DND-41 (cell line): ENCODE measurements around the gene SYNE3.

Source experiments
- ATAC-seq: fragments of 200-7000 bp; cut with Tn5 transposase; 3 replicates; pipeline ENCODE4 v1.9.1; 2021; ENCODE audit warnings: low read depth; ENCODE audit not compliant: insufficient read depth
- DNase-seq: peaks from one replicate; pipeline ENCODE4 v3.0.0-alpha.2; 2020
- H2AFZ ChIP-seq: 2 replicates; pipeline ENCODE4 v1.6.0; 2012; ENCODE audit warnings: low read depth, low read length
- H3K27ac ChIP-seq: 2 replicates; pipeline ENCODE4 v1.5.1; 2012; ENCODE audit warnings: low read length, inconsistent platforms
- H3K27me3 ChIP-seq: fragments of 200-600 bp; sonication (generic); 2 replicates; pipeline ENCODE4 v1.6.0; 2012; ENCODE audit warnings: low read length, mild to moderate bottlenecking, inconsistent platforms; ENCODE audit not compliant: insufficient read depth, poor library complexity
- H3K36me3 ChIP-seq: 2 replicates; pipeline ENCODE4 v1.5.1; 2012; ENCODE audit warnings: low read length, inconsistent platforms; ENCODE audit not compliant: insufficient read depth
- H3K4me1 ChIP-seq: 2 replicates; pipeline ENCODE4 v1.5.1; 2012; ENCODE audit warnings: mild to moderate bottlenecking, low read length; ENCODE audit not compliant: insufficient read depth
- H3K4me2 ChIP-seq: 2 replicates; pipeline ENCODE4 v1.6.0; 2012; ENCODE audit warnings: mild to moderate bottlenecking, moderate library complexity, low read length, inconsistent platforms; ENCODE audit not compliant: insufficient read depth
- H3K4me3 ChIP-seq, 2 experiments: fragments of 200-600 bp in 1 of 2; shearing (Covaris generic) in 1 of 2; 2 replicates each; pipeline ENCODE4 v1.5.1; 2012 to 2016; ENCODE audit warnings: inconsistent platforms in 2 of 2, low read length in 2 of 2, mild to moderate bottlenecking in 2 of 2, low read depth in 1 of 2, moderate library complexity in 1 of 2
- H3K79me2 ChIP-seq: 2 replicates; pipeline ENCODE4 v1.6.0; 2012; ENCODE audit warnings: low read length, inconsistent platforms; ENCODE audit not compliant: insufficient read depth
- H3K9ac ChIP-seq: 2 replicates; pipeline ENCODE4 v1.6.0; 2012; ENCODE audit warnings: low read depth, mild to moderate bottlenecking, inconsistent platforms, low read length, moderate library complexity
- H3K9me3 ChIP-seq: 2 replicates; pipeline ENCODE4 v1.5.1; 2012; ENCODE audit warnings: low read length, moderate library complexity, mild to moderate bottlenecking, inconsistent platforms; ENCODE audit not compliant: insufficient read depth, severe bottlenecking
- H4K20me1 ChIP-seq: 2 replicates; pipeline ENCODE4 v1.6.0; 2012; ENCODE audit warnings: low read length; ENCODE audit not compliant: insufficient read depth
- EZH2 ChIP-seq: IDR thresholded peaks from 3 replicates; pipeline ENCODE4 v1.6.1; 2012; ENCODE audit warnings: borderline replicate concordance, low read depth, mild to moderate bottlenecking, moderate library complexity, low read length, inconsistent platforms; ENCODE audit not compliant: severe bottlenecking
- TF ChIP-seq, protein P1 (sequence below): IDR thresholded peaks from 2 replicates; pipeline ENCODE4 v1.5.1; 2012; ENCODE audit warnings: borderline replicate concordance, low read length, moderate library complexity, mild to moderate bottlenecking; ENCODE audit not compliant: poor library complexity, severe bottlenecking; ENCODE audit errors: extremely low read depth

Gene SYNE3

DNA sequence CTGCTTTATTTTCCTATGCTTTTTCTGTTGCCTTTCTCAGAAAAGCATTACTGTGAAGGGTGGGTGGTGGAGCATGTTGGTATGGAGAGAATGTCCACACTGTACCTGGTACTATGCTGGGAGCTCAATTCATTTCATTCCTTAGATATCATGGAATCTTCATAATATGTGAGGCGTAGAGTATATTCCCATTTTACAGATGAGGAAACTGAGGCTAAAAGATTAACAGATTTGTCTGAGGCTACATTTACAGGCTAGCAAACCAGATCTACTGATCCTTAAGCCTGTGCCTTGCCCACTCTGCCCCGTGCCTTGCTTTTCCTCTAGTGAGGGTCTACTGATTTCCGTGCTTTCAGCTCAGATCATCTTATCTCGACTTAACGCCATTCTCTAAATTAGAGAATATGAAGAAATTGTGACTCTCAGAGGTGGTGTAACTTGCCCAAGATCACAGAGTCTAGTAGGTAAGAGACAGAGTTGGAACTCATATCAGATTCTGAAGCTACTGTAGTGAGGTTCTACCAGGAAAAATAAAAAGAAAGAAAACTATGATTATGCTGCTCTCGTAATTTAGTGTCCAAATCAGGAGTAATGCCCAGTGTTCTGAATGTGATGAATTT lies 23.9 kb upstream of the SYNE3 start:
- peak overlapping the region; percentile 3; the same call in 1 of the 2 replicates for H3K4me2 ChIP-seq

DNA sequence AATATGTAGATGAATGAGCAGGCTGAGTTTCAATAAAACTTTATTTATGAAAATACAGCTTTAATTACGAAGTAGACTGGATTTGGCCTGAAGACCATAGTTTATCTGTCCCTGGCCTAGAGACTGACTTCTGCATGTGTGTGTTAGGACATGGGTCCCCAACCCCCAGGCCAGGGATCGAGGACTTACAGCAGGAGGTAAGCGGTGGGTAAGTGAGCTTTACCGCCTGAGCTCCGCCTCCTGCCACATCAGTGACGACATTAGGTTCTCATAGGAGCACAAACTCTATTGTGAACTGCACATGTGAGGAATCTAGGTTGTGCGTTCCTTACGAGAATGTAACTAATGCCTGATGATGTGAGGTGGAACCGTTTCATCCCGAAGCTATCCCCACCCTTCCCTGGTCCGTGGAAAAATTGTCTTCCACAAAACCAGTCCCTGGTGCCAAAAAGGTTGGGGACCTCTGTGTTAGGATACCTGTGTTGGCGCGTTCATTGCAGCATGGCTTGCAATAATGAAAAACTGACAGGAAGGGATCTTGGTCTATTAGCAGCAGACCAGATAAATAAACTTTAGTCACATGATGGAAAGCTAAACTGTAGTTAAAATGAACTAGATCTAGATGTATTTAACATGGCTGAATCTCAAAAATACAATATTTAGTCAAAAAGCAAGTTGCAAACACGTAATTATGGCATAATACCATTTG lies 22.5 kb upstream of the SYNE3 start:
- H3K4me3 ChIP-seq, result no peak overlapping the region
- peaks cover 38% of the 10 kb centered on the region for H3K4me1 ChIP-seq
- H3K79me2 ChIP-seq, result peaks cover 91% of the 10 kb centered on the region
- no peak overlapping the region for H3K9ac ChIP-seq
- no peak overlapping the region for H3K27ac ChIP-seq
- no peaks in the 10 kb centered on the region for H3K9me3 ChIP-seq
- H3K27me3 ChIP-seq, result no peaks in the 10 kb centered on the region
- ATAC-seq (no peak), DNase-seq (no peak)
- peak overlapping the region; percentile 95; the same call in 1 of the 2 replicates for H3K4me2 ChIP-seq
- TF ChIP-seq, protein P1, sequence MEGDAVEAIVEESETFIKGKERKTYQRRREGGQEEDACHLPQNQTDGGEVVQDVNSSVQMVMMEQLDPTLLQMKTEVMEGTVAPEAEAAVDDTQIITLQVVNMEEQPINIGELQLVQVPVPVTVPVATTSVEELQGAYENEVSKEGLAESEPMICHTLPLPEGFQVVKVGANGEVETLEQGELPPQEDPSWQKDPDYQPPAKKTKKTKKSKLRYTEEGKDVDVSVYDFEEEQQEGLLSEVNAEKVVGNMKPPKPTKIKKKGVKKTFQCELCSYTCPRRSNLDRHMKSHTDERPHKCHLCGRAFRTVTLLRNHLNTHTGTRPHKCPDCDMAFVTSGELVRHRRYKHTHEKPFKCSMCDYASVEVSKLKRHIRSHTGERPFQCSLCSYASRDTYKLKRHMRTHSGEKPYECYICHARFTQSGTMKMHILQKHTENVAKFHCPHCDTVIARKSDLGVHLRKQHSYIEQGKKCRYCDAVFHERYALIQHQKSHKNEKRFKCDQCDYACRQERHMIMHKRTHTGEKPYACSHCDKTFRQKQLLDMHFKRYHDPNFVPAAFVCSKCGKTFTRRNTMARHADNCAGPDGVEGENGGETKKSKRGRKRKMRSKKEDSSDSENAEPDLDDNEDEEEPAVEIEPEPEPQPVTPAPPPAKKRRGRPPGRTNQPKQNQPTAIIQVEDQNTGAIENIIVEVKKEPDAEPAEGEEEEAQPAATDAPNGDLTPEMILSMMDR, result no peak
- no peak for TF ChIP-seq EZH2
- peaks cover 5% of the 10 kb centered on the region; the same call in 1 of the 2 replicates for H3K36me3 ChIP-seq
- peaks cover 69% of the 10 kb centered on the region for H4K20me1 ChIP-seq
- no peak overlapping the region for H2AFZ ChIP-seq

More for the DNA sequence above, 23.9 kb upstream of the SYNE3 start:
- peaks cover 87% of the 10 kb centered on the region for H3K79me2 ChIP-seq
- H3K27me3 ChIP-seq, result no peaks in the 10 kb centered on the region
- ATAC-seq (no peak), DNase-seq (no peak)
- no peak overlapping the region for H2AFZ ChIP-seq
- H3K9me3 ChIP-seq, result no peaks in the 10 kb centered on the region
- no peak overlapping the region for H3K27ac ChIP-seq
- peaks cover 19% of the 10 kb centered on the region for H3K36me3 ChIP-seq
- peaks cover 75% of the 10 kb centered on the region for H4K20me1 ChIP-seq
- TF ChIP-seq, protein P1, result no peak
- no peak for TF ChIP-seq EZH2
- no peak overlapping the region for H3K9ac ChIP-seq
- peaks cover 38% of the 10 kb centered on the region for H3K4me1 ChIP-seq
- H3K4me3 ChIP-seq, result no peak overlapping the region

DNA sequence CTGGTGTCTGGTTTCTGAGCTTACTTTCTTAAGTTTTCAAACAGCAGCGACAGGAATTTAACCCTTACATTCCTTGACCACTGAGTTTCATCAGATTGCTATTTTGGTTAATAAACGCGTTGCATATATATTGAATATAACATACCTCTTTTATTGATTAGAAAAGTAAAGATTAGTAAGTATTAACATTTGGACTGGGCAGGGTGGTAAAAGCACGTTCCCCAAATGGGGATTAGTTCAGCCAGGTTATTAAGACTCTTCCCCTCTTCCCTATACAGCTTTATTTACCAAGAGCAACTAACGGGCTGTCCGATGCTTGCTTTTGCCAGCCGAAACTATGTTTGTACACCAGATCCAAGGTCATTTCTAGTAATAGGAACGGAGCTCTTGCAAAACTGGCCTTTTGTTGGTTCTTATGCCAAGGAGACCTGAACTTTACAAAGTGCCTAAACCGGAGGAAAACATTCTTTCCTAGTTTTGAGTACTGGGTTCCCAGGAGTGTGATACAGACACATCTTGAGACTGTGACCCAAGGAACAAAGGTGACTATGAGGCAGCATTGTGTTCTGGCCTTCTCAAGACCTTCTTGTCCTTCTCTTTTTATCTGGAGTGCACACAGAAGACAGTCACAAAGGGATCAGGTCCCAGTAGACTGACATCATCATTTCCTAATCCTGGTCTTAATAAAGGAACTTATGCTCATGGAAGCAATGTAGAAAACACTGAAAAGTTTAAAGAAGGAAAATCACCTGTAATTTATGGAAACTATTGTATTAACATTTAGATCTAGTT lies 21.0 kb upstream of the SYNE3 start:
- Histone ChIP-seq H3K9me3 (no peaks in the 10 kb centered on the region), H3K4me2 (peak overlapping the region; percentile 95), H3K4me1 (peaks cover 50% of the 10 kb centered on the region), H4K20me1 (peaks cover 59% of the 10 kb centered on the region), H3K27me3 (no peaks in the 10 kb centered on the region), H3K4me3 (peak overlapping the region in 1 of 2 experiments; percentile 93; a peak in 1 of 4 replicates), H3K36me3 (peaks cover 4% of the 10 kb centered on the region), H2AFZ (no peak overlapping the region), H3K27ac (no peak overlapping the region), H3K79me2 (peaks cover 93% of the 10 kb centered on the region), H3K9ac (peak overlapping the region; percentile 90; the same call in 1 of the 2 replicates)
- ATAC-seq (no peak), DNase-seq (no peak)
- TF ChIP-seq, protein P1, result no peak
- no peak for TF ChIP-seq EZH2
